Effector memory CD8-positive, alpha-beta T cell (primary cell): ENCODE results near the gene MEI1.
"Not testable (repeated sequence)": the region's sequence is repeated elsewhere in the genome, so short reads cannot be mapped to it uniquely, and the experiment has no call there.

Experiments used
- ATAC-seq: fragments of 150-1000 bp; cut with Tn5 transposase; replicated peaks from 2 replicates; pipeline ENCODE4 v1.10.0; 2021; ENCODE audit warnings: mild to moderate bottlenecking, moderate library complexity
- DNase-seq, 3 experiments: peaks; one replicate each; pipeline ENCODE4 v3.0.0; 2021
- H3K27ac Mint-ChIP-seq, 2 donors: one replicate each; pipeline ENCODE4 v1.8.0; 2022; ENCODE audit warnings: mild to moderate bottlenecking in 2 of 2, mixed read lengths in 2 of 2, moderate library complexity in 2 of 2
- H3K27me3 Mint-ChIP-seq, 2 donors: one replicate each; pipeline ENCODE4 v1.8.0; 2022; ENCODE audit warnings: mixed read lengths in 2 of 2
- H3K36me3 Mint-ChIP-seq: one replicate; pipeline ENCODE4 v1.8.0; 2022; ENCODE audit warnings: mild to moderate bottlenecking, moderate library complexity, mixed read lengths; ENCODE audit not compliant: insufficient read depth
- H3K4me1 Mint-ChIP-seq, 2 donors: one replicate each; pipeline ENCODE4 v1.8.0; 2022; ENCODE audit warnings: low read depth in 2 of 2, mixed read lengths in 2 of 2
- H3K4me3 Mint-ChIP-seq, 2 donors: one replicate each; pipeline ENCODE4 v1.8.0; 2022; ENCODE audit warnings: mild to moderate bottlenecking in 2 of 2, mixed read lengths in 2 of 2, moderate library complexity in 2 of 2
- H3K9me3 Mint-ChIP-seq, 2 donors: one replicate each; pipeline ENCODE4 v1.8.0; 2022; ENCODE audit warnings: mixed read lengths in 2 of 2

MEI1 gene

DNA sequence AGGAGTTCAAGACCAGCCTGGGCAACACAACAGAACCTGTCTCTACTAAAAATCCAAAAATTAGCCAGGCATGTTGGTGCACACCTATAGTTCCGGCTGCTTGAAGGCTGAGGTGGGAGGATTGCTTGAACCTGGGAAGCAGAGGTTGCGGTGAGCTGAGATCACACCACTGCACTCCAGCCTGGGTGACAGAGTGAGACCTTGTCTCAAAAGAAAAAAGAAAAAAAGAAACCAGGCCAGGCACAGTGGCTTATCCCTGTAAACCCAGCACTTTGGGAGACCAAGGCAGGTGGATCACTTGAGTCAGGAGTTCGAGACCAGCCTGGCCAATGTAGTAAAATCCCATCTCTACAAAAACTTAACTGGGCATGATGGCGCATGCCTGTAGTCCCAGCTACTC lies 33.9 kb downstream of the MEI1 start:
- not testable (repeated sequence) for ATAC-seq, H3K9me3 Mint-ChIP-seq, H3K36me3 Mint-ChIP-seq, H3K27ac Mint-ChIP-seq, H3K27me3 Mint-ChIP-seq, DNase-seq, H3K4me1 Mint-ChIP-seq, H3K4me3 Mint-ChIP-seq

- Mint-ChIP-seq H3K36me3 (no peaks in the 10 kb centered on the region), H3K9me3 (no peaks in the 10 kb centered on the region), H3K27ac (peak overlapping the region in 1 of 2 donors; percentile 64), H3K4me1 (peaks cover 2 to 3% of the 10 kb centered on the region in 2 donors), H3K27me3 (peaks cover 0 to 1% of the 10 kb centered on the region in 2 donors), H3K4me3 (no peak overlapping the region)
- DNase-seq (no peak), ATAC-seq (no peak)
Measured at GRCh38 chr22:41739576-41739975, 40.3 kb downstream of the MEI1 start.

DNA sequence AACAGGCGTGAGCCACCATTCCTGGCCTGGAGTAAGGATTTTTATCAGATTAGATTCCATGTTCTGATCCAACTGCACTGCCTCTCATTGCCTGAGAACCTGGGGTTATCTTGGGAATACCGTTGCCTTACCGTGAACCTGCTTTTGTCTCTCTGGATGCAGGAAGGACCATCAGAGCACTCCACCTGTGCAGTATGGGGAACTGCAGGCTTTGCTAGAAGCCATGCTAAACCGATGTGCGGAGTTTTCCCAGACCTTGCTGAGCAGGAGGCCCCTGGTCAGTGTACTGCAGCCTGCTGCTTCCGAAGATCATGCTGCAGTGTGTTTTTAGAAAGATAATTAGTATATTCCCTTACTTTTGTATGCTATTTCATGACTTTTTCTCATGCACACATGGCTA lies 43.6 kb downstream of the MEI1 start:
- Mint-ChIP-seq H3K4me1 (peaks cover 3 to 6% of the 10 kb centered on the region in 2 donors), H3K36me3 (no peaks in the 10 kb centered on the region), H3K9me3 (no peaks in the 10 kb centered on the region), H3K4me3 (no peak overlapping the region), H3K27me3 (peaks cover 8 to 14% of the 10 kb centered on the region in 2 donors), H3K27ac (no peak overlapping the region)
- ATAC-seq (no peak), DNase-seq (no peak)

DNA sequence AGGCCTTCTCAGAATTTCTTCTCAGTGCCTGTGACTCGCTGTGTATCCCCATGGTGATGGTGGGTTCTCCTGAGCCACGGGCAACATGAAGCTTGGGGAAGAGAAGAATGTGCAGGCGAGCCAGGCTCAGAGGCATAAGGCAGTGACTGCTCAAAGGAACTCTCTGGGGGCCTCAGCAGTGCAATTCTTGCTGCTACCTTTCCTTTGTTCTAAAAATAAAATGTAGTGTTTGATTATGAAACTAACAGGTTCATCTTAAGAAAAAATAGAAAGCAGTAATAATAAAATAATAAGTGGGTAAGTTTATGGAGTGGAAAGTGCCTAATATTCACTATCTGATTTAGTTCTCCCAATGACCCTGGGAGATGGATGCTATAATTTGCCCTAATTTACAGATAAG lies 46.7 kb downstream of the MEI1 start:
- Mint-ChIP-seq H3K27me3 (peaks cover 19 to 31% of the 10 kb centered on the region in 2 donors), H3K27ac (no peak overlapping the region), H3K9me3 (no peaks in the 10 kb centered on the region), H3K36me3 (no peaks in the 10 kb centered on the region), H3K4me3 (no peak overlapping the region), H3K4me1 (peaks cover 0 to 5% of the 10 kb centered on the region in 2 donors)
- no peak for ATAC-seq
- DNase-seq: no peak

DNA sequence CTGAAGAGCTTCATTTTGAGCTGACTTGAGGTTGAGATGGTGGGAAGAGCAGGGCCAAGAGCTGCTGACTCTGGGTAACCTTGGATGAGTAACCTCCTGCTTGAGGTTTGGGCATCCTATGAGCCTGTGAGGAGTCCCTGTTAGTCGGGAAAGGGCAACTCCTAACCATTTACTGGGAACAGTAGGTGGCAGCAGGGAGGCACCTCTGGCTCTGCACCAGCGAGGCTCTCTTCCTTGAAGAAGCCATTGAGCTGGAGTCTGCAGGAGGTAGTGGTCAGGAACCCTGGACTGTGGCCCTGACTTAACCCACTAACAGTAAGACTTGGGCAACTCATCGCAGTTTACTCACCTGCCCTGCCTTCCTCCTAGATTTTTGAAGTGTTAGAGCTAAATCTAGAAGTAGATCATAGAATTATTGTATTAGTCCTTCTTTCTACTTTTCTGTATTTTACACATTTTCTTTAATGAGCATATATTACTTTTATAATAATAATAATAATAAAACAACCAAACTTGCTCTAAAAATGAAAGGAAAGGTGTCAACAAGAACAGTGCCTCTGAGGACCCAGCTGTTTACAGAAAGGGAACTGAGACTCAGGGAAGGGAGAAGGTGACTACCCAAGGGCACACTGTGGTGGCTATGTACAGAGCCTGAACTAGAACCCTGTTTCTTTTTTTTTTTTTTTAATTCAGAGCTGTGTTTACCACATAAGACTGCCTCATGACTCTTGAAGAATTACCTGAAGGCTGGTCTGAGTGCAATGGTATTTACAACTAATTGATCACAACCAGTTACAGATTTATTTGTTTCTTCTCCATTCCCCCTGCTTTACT lies 47.5 kb downstream of the MEI1 start:
- H3K4me3 Mint-ChIP-seq: no peak overlapping the region
- peak; percentile 67 for ATAC-seq
- no peak overlapping the region for H3K27ac Mint-ChIP-seq
- peaks cover 0 to 5% of the 10 kb centered on the region in 2 donors for H3K4me1 Mint-ChIP-seq
- DNase-seq: peak; percentile 32 to 56 (median 37)
- H3K9me3 Mint-ChIP-seq: no peaks in the 10 kb centered on the region
- H3K27me3 Mint-ChIP-seq: peaks cover 19 to 31% of the 10 kb centered on the region in 2 donors
- H3K36me3 Mint-ChIP-seq: no peaks in the 10 kb centered on the region

DNA sequence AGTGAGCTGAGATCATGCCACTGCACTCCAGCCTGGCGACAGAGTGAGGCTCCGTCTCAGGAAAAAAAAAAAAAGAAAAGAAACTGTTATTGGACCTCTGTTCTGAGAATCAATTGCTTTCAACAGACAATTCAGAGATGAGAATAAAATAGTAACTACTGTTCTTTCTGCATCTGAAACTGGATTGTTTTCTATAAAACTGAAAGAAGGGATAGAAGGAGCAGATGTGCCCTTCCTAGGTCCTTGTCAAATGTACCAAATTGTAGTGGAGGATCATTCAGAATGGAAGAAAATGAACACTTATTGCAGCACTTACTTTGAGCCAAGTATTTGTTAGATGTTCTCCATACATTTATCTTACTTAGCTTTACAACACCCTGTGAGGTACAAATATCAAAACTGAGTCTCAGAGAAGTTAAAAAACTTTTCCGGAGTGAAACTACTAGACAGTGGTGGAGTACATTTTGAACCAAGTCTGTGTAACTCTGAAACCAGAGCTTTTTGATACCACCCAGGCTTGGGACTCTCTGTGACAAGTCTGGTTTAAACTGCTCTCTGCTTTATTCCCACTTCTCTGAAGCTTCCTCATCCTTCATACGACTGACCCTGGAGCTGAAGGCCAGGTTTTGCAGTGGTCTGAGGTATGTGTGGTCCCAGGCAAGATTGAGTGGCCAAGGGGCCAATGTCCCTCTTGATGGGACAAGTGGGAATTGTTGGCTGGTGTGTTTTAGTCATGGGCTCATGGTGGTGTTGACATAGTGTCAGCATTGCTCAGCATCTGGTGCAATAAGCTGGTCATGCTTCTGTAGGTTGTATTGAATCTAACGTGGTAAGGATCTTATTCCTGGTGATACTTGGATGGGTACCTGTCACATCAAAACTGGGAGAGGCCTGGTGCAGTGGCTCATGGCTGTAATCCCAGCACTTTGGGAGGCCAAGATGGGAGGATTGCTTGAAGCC lies 53.0 kb downstream of the MEI1 start:
- H3K4me1 Mint-ChIP-seq: peaks cover 0 to 1% of the 10 kb centered on the region in 2 donors
- H3K36me3 Mint-ChIP-seq: no peaks in the 10 kb centered on the region
- H3K27ac Mint-ChIP-seq: no peak overlapping the region
- H3K4me3 Mint-ChIP-seq: no peak overlapping the region
- H3K27me3 Mint-ChIP-seq: peaks cover 11 to 17% of the 10 kb centered on the region in 2 donors
- no peak for DNase-seq
- no peak for ATAC-seq
- H3K9me3 Mint-ChIP-seq: no peaks in the 10 kb centered on the region

GRCh38 chr22:41753984-41754383 lies 54.7 kb downstream of the MEI1 start:
- Mint-ChIP-seq H3K36me3 (no peaks in the 10 kb centered on the region), H3K4me1 (peaks cover 0 to 1% of the 10 kb centered on the region in 2 donors), H3K27ac (no peak overlapping the region), H3K9me3 (no peaks in the 10 kb centered on the region), H3K27me3 (peaks cover 11 to 17% of the 10 kb centered on the region in 2 donors), H3K4me3 (no peak overlapping the region)
- ATAC-seq (no peak), DNase-seq (no peak)

DNA sequence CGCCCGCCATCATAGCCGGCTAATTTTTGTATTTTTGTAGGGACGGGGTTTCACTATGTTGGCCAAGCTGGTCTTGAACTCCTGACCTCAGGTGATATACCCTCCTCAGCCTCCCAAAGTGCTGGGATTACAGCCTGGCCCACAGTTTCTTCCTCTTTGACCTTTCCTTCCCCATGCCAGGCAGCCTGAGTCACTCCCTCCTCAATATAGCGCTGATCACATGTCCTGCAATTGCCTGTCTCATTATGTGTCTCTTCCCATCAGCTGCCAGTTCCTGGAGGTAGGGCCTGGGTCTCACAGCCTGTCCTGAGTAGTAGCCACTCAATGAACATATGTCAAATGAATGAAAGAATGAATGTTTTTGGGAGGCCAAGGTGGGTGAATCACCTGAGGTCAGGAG lies 58.2 kb downstream of the MEI1 start:
- Mint-ChIP-seq H3K36me3 (no peaks in the 10 kb centered on the region), H3K9me3 (no peaks in the 10 kb centered on the region)

GRCh38 chr22:41758231-41758630 lies 58.9 kb downstream of the MEI1 start:
- ATAC-seq (no peak), DNase-seq (no peak)
- Mint-ChIP-seq H3K27ac (no peak overlapping the region), H3K4me3 (no peak overlapping the region), H3K4me1 (peaks cover 3 to 5% of the 10 kb centered on the region in 2 donors), H3K36me3 (no peaks in the 10 kb centered on the region), H3K9me3 (no peaks in the 10 kb centered on the region), H3K27me3 (no peaks in the 10 kb centered on the region)

More for the DNA sequence above, 58.2 kb downstream of the MEI1 start:
- Mint-ChIP-seq H3K27ac (no peak overlapping the region), H3K4me3 (no peak overlapping the region), H3K27me3 (no peaks in the 10 kb centered on the region), H3K4me1 (no peaks in the 10 kb centered on the region)
- ATAC-seq: no peak
- no peak for DNase-seq

GRCh38 chr22:41762980-41763779 lies 63.9 kb downstream of the MEI1 start:
- H3K27me3 Mint-ChIP-seq: no peaks in the 10 kb centered on the region
- no peak overlapping the region for H3K4me3 Mint-ChIP-seq
- ATAC-seq: peak; percentile 52
- no peaks in the 10 kb centered on the region for H3K9me3 Mint-ChIP-seq
- peaks cover 5% of the 10 kb centered on the region in 2 donors for H3K4me1 Mint-ChIP-seq
- peak in 2 of 3 experiments; percentile 22 to 23 for DNase-seq
- no peaks in the 10 kb centered on the region for H3K36me3 Mint-ChIP-seq
- no peak overlapping the region for H3K27ac Mint-ChIP-seq

DNA sequence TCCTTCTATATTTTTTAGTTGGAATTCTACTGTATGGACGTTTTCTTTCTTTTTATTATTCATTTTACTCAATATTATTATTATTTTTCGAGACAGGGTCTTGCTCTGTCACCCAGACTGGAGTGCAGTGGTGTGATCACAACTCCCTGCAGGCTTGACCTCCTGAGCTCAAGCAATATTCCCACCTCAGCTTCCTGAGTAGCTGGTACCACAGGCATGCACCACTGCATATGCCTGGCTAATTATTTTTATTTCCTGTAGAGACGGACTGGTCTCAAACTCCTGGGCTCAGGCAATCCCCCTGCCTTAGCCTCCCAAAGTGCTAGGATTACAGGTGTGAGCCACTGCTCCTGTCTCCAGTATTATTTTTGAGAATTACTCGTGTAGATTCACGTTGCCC lies 67.2 kb downstream of the MEI1 start:
- no peak overlapping the region for H3K4me3 Mint-ChIP-seq

DNA sequence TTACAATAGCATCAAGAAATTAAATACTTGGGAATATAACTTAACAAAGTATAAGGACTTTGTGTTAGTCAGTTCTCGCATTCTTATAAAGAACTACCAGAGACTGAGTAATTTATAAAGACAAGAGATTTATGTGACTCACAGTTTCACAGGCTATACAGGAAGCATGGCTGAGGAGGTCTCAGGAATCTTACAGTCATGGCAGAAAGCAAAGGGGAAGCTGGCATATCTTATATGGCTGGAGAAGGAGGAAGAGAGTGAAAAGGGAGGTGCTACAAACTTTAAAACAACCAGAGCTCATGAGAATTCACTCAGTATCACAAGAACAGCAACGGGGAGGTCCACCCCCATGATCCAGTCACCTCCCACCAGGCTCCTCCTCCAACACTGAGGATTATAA lies 69.1 kb downstream of the MEI1 start:
- Mint-ChIP-seq H3K36me3 (no peaks in the 10 kb centered on the region), H3K4me3 (no peak overlapping the region), H3K27me3 (no peaks in the 10 kb centered on the region), H3K4me1 (peaks cover 0 to under 1% of the 10 kb centered on the region in 2 donors), H3K27ac (no peak overlapping the region), H3K9me3 (no peaks in the 10 kb centered on the region)
- DNase-seq (no peak), ATAC-seq (no peak)

More for the DNA sequence above, 67.2 kb downstream of the MEI1 start:
- no peak for ATAC-seq
- Mint-ChIP-seq H3K36me3 (no peaks in the 10 kb centered on the region), H3K4me1 (peaks cover 5% of the 10 kb centered on the region in 2 donors), H3K27me3 (no peaks in the 10 kb centered on the region), H3K9me3 (no peaks in the 10 kb centered on the region), H3K27ac (no peak overlapping the region)
- no peak for DNase-seq
